ENCODE data around the gene DCTD. TPM values are rescaled to one million over a fixed set of nuclear protein-coding genes. Genes with fewer than 3 reads are reported as not detected.

Gene DCTD
- total RNA-seq, 1 experiment from 2014 or later: 100 TPM

DNA sequence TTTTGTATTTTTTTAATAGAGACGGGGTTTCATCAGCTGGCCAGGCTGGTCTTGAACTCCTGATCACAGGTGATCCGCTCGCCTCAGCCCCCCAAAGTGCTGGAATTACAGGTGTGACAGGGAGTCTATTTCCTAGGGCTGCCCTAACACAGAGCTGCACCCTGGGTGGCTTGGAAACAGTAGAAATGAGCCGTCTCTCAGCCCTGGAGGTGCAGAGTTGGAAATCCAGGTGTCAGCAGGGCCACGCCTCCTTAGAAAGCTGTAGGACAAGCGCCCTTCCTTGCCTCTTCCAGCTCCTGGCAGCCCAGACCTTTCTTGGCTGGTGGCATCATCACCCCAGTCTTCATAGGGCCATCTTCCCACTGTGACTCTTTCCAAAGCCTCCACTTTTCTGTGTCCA is 71.6 kb downstream of the DCTD start:
- Mint-ChIP-seq H3K4me1 (peaks cover 20 to 23% of the 10 kb centered on the region in 2 experiments), H3K27me3 (ENCODE audit: low read depth) (peaks cover 2% of the 10 kb centered on the region), H3K4me3 (no peak overlapping the region), H3K9me3 (peaks cover 4% of the 10 kb centered on the region in 2 experiments; a peak in 1 of 5 replicates), H3K27ac (no peak overlapping the region), H3K36me3 (ENCODE audit: insufficient read depth in 1 of 3, low read depth in 3 of 3) (0 out of 7 replicates have a peak, but pooled peaks cover 0 to 5% (median 0%) of the 10 kb centered on the region in 3 experiments)
- Histone ChIP-seq H2AK5ac (ENCODE audit: insufficient read length, low read length) (no peak overlapping the region), H3K56ac (ENCODE audit: insufficient read length, low read depth, low read length) (no peak overlapping the region), H3K14ac (ENCODE audit: insufficient read depth, low read length) (no peak overlapping the region), H3K27me3 (ENCODE audit: insufficient read depth, low read length) (no peaks in the 10 kb centered on the region), H2BK120ac (ENCODE audit: low read depth, low read length, poor library complexity, severe bottlenecking) (no peak overlapping the region), H3K4ac (ENCODE audit: low read depth, low read length) (no peak overlapping the region), H3K23ac (ENCODE audit: insufficient read length, low read depth, low read length) (no peak overlapping the region), H2AFZ (ENCODE audit: low read length) (no peak overlapping the region), H4K20me1 (ENCODE audit: control insufficient read depth, insufficient read depth, insufficient read length) (no peaks in the 10 kb centered on the region), H3K23me2 (ENCODE audit: insufficient read length, low read depth, low read length, poor library complexity, severe bottlenecking) (no peaks in the 10 kb centered on the region), H2BK20ac (ENCODE audit: low read depth, low read length, poor library complexity, severe bottlenecking) (no peak overlapping the region), H3T11ph (ENCODE audit: low read length) (no peak overlapping the region), H4K5ac (ENCODE audit: insufficient read length, low read depth, low read length) (no peak overlapping the region), H3K18ac (ENCODE audit: insufficient read length, low read depth, low read length) (no peak overlapping the region), H3K9me3 (ENCODE audit: control insufficient read depth, low read depth, low read length) (no peaks in the 10 kb centered on the region), H4K8ac (replicated peaks; ENCODE audit: insufficient read length, low read depth, low read length) (no peak overlapping the region), H3K79me1 (ENCODE audit: insufficient read depth, low read depth, low read length, poor library complexity, severe bottlenecking) (no peaks in the 10 kb centered on the region), H3K79me2 (ENCODE audit: insufficient read depth, low read length) (no peaks in the 10 kb centered on the region), H3K9ac (ENCODE audit: extremely low read depth, insufficient read length, low read length) (no peak overlapping the region), H4K91ac (ENCODE audit: insufficient read length, low read depth, low read length) (no peak overlapping the region), H3K4me1 (ENCODE audit: insufficient read depth, low read length) (no peaks in the 10 kb centered on the region), H2BK15ac (ENCODE audit: low read depth, low read length) (no peak overlapping the region), H2BK5ac (ENCODE audit: insufficient read length, low read length) (no peak overlapping the region), H3K27ac (ENCODE audit: insufficient read length, low read depth, low read length) (no peak overlapping the region), H2BK12ac (ENCODE audit: insufficient read length, low read depth, low read length) (no peak overlapping the region), H3K4me2 (ENCODE audit: insufficient read depth, insufficient read length, low read length) (no peak overlapping the region)
- no CpG with 5 or more reads among the region's 6 CpGs for WGBS (ENCODE audit: extremely low coverage, insufficient read length, low lambda C conversion rate)
- DNase-seq: no peak
- TF ChIP-seq, protein P1, sequence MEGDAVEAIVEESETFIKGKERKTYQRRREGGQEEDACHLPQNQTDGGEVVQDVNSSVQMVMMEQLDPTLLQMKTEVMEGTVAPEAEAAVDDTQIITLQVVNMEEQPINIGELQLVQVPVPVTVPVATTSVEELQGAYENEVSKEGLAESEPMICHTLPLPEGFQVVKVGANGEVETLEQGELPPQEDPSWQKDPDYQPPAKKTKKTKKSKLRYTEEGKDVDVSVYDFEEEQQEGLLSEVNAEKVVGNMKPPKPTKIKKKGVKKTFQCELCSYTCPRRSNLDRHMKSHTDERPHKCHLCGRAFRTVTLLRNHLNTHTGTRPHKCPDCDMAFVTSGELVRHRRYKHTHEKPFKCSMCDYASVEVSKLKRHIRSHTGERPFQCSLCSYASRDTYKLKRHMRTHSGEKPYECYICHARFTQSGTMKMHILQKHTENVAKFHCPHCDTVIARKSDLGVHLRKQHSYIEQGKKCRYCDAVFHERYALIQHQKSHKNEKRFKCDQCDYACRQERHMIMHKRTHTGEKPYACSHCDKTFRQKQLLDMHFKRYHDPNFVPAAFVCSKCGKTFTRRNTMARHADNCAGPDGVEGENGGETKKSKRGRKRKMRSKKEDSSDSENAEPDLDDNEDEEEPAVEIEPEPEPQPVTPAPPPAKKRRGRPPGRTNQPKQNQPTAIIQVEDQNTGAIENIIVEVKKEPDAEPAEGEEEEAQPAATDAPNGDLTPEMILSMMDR (conservative IDR thresholded peaks at IDR 0.05): no peak
